Muscle layer of colon (tissue), 2 donors: ENCODE results near the gene TLN1.

Source experiments
- H3K27ac ChIP-seq: one replicate; pipeline ENCODE4 v1.7.0; 2013; ENCODE audit warnings: low read depth, mild to moderate bottlenecking, low read length, moderate library complexity
- H3K27me3 ChIP-seq, 2 donors: one replicate each; pipeline ENCODE4 v1.7.0; 2013; ENCODE audit warnings: low read length in 2 of 2, mild to moderate bottlenecking in 2 of 2; ENCODE audit not compliant: insufficient read depth in 2 of 2, control insufficient read depth in 1 of 2
- H3K36me3 ChIP-seq: one replicate; pipeline ENCODE4 v1.7.0; 2013; ENCODE audit warnings: mild to moderate bottlenecking, low read length; ENCODE audit not compliant: insufficient read depth
- H3K4me1 ChIP-seq: one replicate; pipeline ENCODE4 v1.7.0; 2013; ENCODE audit warnings: mild to moderate bottlenecking, low read length; ENCODE audit not compliant: insufficient read depth
- H3K4me3 ChIP-seq, 2 donors: one replicate each; pipeline ENCODE4 v1.7.0; 2013; ENCODE audit warnings: low read length in 2 of 2, low read depth in 1 of 2, mild to moderate bottlenecking in 1 of 2, moderate library complexity in 1 of 2
- H3K9ac ChIP-seq: one replicate; pipeline ENCODE4 v1.7.0; 2013; ENCODE audit warnings: low read length
- H3K9me3 ChIP-seq: one replicate; pipeline ENCODE4 v1.7.0; 2013; ENCODE audit warnings: mild to moderate bottlenecking, low read length
- donor health status: abdominal sarcoma.
- donor health status: Adenocarcinoma of cecum.

The TLN1 gene

GRCh38 chr9:35726931-35727330 is 5.1 kb downstream of the TLN1 start:
- no peaks in the 10 kb centered on the region for H3K27me3 ChIP-seq
- H3K36me3 ChIP-seq = peaks cover 42% of the 10 kb centered on the region
- peak overlapping the region in 1 of 2 donors; percentile 73 for H3K4me3 ChIP-seq
- peaks cover 56% of the 10 kb centered on the region for H3K4me1 ChIP-seq
- H3K27ac ChIP-seq = peak overlapping the region; percentile 95
- H3K9ac ChIP-seq = peak overlapping the region; percentile 99
- H3K9me3 ChIP-seq = no peaks in the 10 kb centered on the region

GRCh38 chr9:35725362-35725761 is 6.6 kb downstream of the TLN1 start:
- H3K9me3 ChIP-seq = no peaks in the 10 kb centered on the region
- no peaks in the 10 kb centered on the region for H3K27me3 ChIP-seq
- no peak overlapping the region for H3K27ac ChIP-seq
- no peak overlapping the region for H3K9ac ChIP-seq
- no peak overlapping the region for H3K4me3 ChIP-seq
- H3K36me3 ChIP-seq = peaks cover 58% of the 10 kb centered on the region
- H3K4me1 ChIP-seq = peaks cover 48% of the 10 kb centered on the region

GRCh38 chr9:35723908-35724307 is 8.1 kb downstream of the TLN1 start:
- Histone ChIP-seq H3K4me1 (peaks cover 34% of the 10 kb centered on the region), H3K9me3 (no peaks in the 10 kb centered on the region), H3K36me3 (peaks cover 73% of the 10 kb centered on the region), H3K27me3 (no peaks in the 10 kb centered on the region), H3K27ac (no peak overlapping the region), H3K4me3 (no peak overlapping the region), H3K9ac (no peak overlapping the region)

GRCh38 chr9:35723426-35723825 is 8.6 kb downstream of the TLN1 start:
- Histone ChIP-seq H3K9me3 (no peaks in the 10 kb centered on the region), H3K36me3 (peaks cover 78% of the 10 kb centered on the region), H3K4me1 (peaks cover 29% of the 10 kb centered on the region), H3K4me3 (no peak overlapping the region), H3K27ac (no peak overlapping the region), H3K9ac (no peak overlapping the region), H3K27me3 (no peaks in the 10 kb centered on the region)

GRCh38 chr9:35719546-35719945 is 12.4 kb downstream of the TLN1 start:
- Histone ChIP-seq H3K27ac (no peak overlapping the region), H3K27me3 (no peaks in the 10 kb centered on the region), H3K9ac (no peak overlapping the region), H3K9me3 (no peaks in the 10 kb centered on the region), H3K4me3 (no peak overlapping the region), H3K36me3 (peaks cover 99% of the 10 kb centered on the region), H3K4me1 (no peaks in the 10 kb centered on the region)

GRCh38 chr9:35718721-35719511 is 13.1 kb downstream of the TLN1 start:
- H3K9ac ChIP-seq = no peak overlapping the region
- no peak overlapping the region for H3K4me3 ChIP-seq
- peaks cover 99% of the 10 kb centered on the region for H3K36me3 ChIP-seq
- H3K4me1 ChIP-seq = no peaks in the 10 kb centered on the region
- H3K27me3 ChIP-seq = no peaks in the 10 kb centered on the region
- H3K27ac ChIP-seq = no peak overlapping the region
- no peaks in the 10 kb centered on the region for H3K9me3 ChIP-seq

- Histone ChIP-seq H3K9me3 (no peaks in the 10 kb centered on the region), H3K9ac (no peak overlapping the region), H3K4me1 (no peaks in the 10 kb centered on the region), H3K36me3 (peaks cover 99% of the 10 kb centered on the region), H3K27ac (no peak overlapping the region), H3K27me3 (no peaks in the 10 kb centered on the region), H3K4me3 (no peak overlapping the region)
Measured at GRCh38 chr9:35717132-35717870, 14.7 kb downstream of the TLN1 start.

- H3K9me3 ChIP-seq = no peaks in the 10 kb centered on the region
- H3K27me3 ChIP-seq = no peaks in the 10 kb centered on the region
- H3K9ac ChIP-seq = no peak overlapping the region
- H3K36me3 ChIP-seq = peaks cover 99% of the 10 kb centered on the region
- no peak overlapping the region for H3K4me3 ChIP-seq
- H3K27ac ChIP-seq = no peak overlapping the region
- no peaks in the 10 kb centered on the region for H3K4me1 ChIP-seq
Measured at GRCh38 chr9:35716230-35716629, 15.8 kb downstream of the TLN1 start.

- no peak overlapping the region for H3K4me3 ChIP-seq
- no peak overlapping the region for H3K9ac ChIP-seq
- H3K27me3 ChIP-seq = no peaks in the 10 kb centered on the region
- H3K27ac ChIP-seq = no peak overlapping the region
- peaks cover 94% of the 10 kb centered on the region for H3K36me3 ChIP-seq
- H3K4me1 ChIP-seq = no peaks in the 10 kb centered on the region
- H3K9me3 ChIP-seq = no peaks in the 10 kb centered on the region
Measured at GRCh38 chr9:35714579-35715252, 17.3 kb downstream of the TLN1 start.

GRCh38 chr9:35714123-35714522 is 17.9 kb downstream of the TLN1 start:
- Histone ChIP-seq H3K9me3 (no peaks in the 10 kb centered on the region), H3K9ac (no peak overlapping the region), H3K4me3 (no peak overlapping the region), H3K27ac (no peak overlapping the region), H3K36me3 (peaks cover 91% of the 10 kb centered on the region), H3K27me3 (no peaks in the 10 kb centered on the region), H3K4me1 (no peaks in the 10 kb centered on the region)

- no peaks in the 10 kb centered on the region for H3K4me1 ChIP-seq
- peaks cover 91% of the 10 kb centered on the region for H3K36me3 ChIP-seq
- H3K27ac ChIP-seq = no peak overlapping the region
- H3K9me3 ChIP-seq = no peaks in the 10 kb centered on the region
- no peaks in the 10 kb centered on the region for H3K27me3 ChIP-seq
- no peak overlapping the region for H3K4me3 ChIP-seq
- no peak overlapping the region for H3K9ac ChIP-seq
Measured at GRCh38 chr9:35713578-35713977, 18.4 kb downstream of the TLN1 start.
